ENCODE results near the gene ERV3-1.
"Not testable (repeated sequence)": the region's sequence is repeated elsewhere in the genome, so short reads cannot be mapped to it uniquely, and the experiment has no call there.

The ERV3-1 gene

GRCh38 chr7:64945503-64946175, 60.8 kb downstream of the ERV3-1 start:
- Mint-ChIP-seq H3K4me1 (ENCODE audit: low read depth in 2 of 2) (peaks cover 0 to 4% of the 10 kb centered on the region in 2 donors), H3K27ac (no peak overlapping the region), H3K4me3 (no peak overlapping the region), H3K9me3 (no peaks in the 10 kb centered on the region), H3K27me3 (peaks cover 53 to 60% of the 10 kb centered on the region in 2 donors), H3K36me3 (ENCODE audit: insufficient read depth) (no peaks in the 10 kb centered on the region)
- ATAC-seq (replicated peaks) (no peak), DNase-seq (no peak)

- not testable (repeated sequence) for H3K4me1 Mint-ChIP-seq (ENCODE audit: low read depth in 2 of 2); ATAC-seq (replicated peaks); H3K27ac Mint-ChIP-seq; H3K4me3 Mint-ChIP-seq; H3K36me3 Mint-ChIP-seq (ENCODE audit: insufficient read depth); H3K9me3 Mint-ChIP-seq; DNase-seq
- H3K27me3 Mint-ChIP-seq, result peaks cover 48 to 53% of the 10 kb centered on the region in 2 donors
Observed at GRCh38 chr7:64944667-64945502, 61.6 kb downstream of the ERV3-1 start.
